ENCODE data around the gene TIGD3. TPM values are rescaled to one million over a fixed set of nuclear protein-coding genes. Genes with fewer than 3 reads are reported as not detected.

TIGD3 gene
- total and polyA plus RNA-seq, 10 of the 15 experiments (the other 5 are each of a cell fraction or from before 2014, with no cell fraction given), result 0.13 to 1.4 (median 0.57) TPM

DNA sequence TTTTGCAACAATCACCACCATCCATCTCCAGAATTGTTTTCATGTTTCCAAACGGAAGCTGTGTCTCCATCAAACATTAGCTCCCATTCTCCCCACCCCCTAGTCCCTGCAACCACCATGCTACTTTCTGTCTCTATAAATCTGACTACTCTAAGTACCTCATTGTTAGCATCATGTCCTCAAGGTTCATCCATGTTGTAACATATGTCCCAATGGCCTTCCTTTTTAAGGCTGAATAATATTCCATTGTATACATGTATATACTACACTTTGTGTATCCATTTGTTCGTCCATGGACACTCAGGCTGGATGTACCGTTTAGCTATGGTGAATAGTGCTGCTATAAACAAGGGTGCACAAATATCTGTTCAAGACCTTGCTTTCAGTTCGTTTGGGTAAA lies 29.1 kb upstream of the TIGD3 start (continued):
- TF ChIP-seq NFYA (IDR thresholded peaks at IDR 0.05; ENCODE audit: borderline replicate concordance, low read depth, low read length), result no peak
- no peak for TF ChIP-seq EZH2 (IDR thresholded peaks at IDR 0.05; ENCODE audit: borderline replicate concordance, control insufficient read depth, low read depth, low read length)

DNA sequence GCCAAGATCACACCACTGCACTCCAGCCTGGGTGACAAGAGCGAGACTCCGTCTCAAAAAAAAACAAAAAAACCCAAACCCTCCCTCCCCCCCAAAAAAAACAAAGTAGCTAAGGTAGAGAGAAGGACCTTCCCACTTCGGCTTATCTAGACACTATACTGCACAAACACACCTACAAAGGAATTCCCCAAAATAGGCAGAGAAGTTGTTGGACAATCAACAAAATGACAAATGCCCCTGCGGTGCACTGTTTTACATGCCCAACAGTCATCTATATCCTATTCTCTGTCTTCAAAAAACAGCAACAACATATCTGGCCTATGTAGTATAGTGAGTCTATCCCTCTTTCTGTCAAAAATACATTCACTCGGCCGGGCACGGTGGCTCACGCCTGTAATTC lies 27.5 kb upstream of the TIGD3 start:
- Histone ChIP-seq H4K20me1 (ENCODE audit: control insufficient read depth, insufficient read depth) (no peaks in the 10 kb centered on the region), H3K4me1 (ENCODE audit: control insufficient read depth, insufficient read depth, low read length) (peaks cover 4% of the 10 kb centered on the region; the same call in 1 of the 2 replicates), H3K4me3 (no peak overlapping the region), H3K27ac (ENCODE audit: control insufficient read depth, insufficient read depth) (no peak overlapping the region), H3K4me2 (ENCODE audit: control insufficient read depth, insufficient read depth) (no peak overlapping the region), H3K79me2 (ENCODE audit: control insufficient read depth, insufficient read depth, low read length) (no peaks in the 10 kb centered on the region), H3K36me3 (ENCODE audit: control insufficient read depth in 2 of 2, insufficient read depth in 2 of 2, low read length in 1 of 2) (no peaks in the 10 kb centered on the region), H3K9me3 (replicated peaks; ENCODE audit: control insufficient read depth, insufficient read depth, low read length) (no peaks in the 10 kb centered on the region), H3K27me3 (replicated peaks in 1 of 2; ENCODE audit: control insufficient read depth in 2 of 2, insufficient read depth in 2 of 2, low read length in 1 of 2) (no peaks in the 10 kb centered on the region), H2AFZ (ENCODE audit: control insufficient read depth, low read depth, low read length) (no peak overlapping the region), H3K9ac (ENCODE audit: control insufficient read depth, insufficient read depth, low read length) (no peak overlapping the region)
- WGBS (ENCODE audit: insufficient coverage, insufficient replicate concordance, low lambda C conversion rate, missing lambda C conversion rate), result 89% methylated on average over 8 of the region's 8 CpGs
- RAD21 ChIA-PET (ENCODE audit: unreplicated experiment), result interaction anchor here (1.0 to 1.3 kb wide), 3 partner anchors 11 to 52 kb away, joined by 3 to 5 read pairs (median 3); partner anchors contain the start of gene CDC42EP2
- CTCF ChIA-PET, result interaction anchor here (0.6 to 1.0 kb wide), 3 partner anchors 12 to 216 kb away, joined by 3 to 4 read pairs (median 3); no protein-coding TSS in a partner anchor
- SMC1A ChIA-PET (ENCODE audit: uncharacterized antibody, unreplicated experiment), result interaction anchor here (0.9 to 5.4 kb wide), 2 partner anchors 48 to 52 kb away, joined by 4 to 34 read pairs; no protein-coding TSS in a partner anchor
- no peak for ATAC-seq
- POLR2A ChIA-PET, result interaction anchor here (0.7 to 0.9 kb wide), 4 partner anchors 10 to 268 kb away, joined by 3 to 7 read pairs (median 4); no protein-coding TSS in a partner anchor
- intact Hi-C loops (cut with micrococcal nuclease; ENCODE audit: unreplicated experiment) (no loop called here), in situ Hi-C loops (cut with MboI) (no loop called here)
- DNase-seq (ENCODE audit: low read depth, low spot score), result no peak
- BruUV-seq (replicated peaks), result no TSS peak
- no peak for FAIRE-seq
- TF ChIP-seq NFIC (IDR thresholded peaks at IDR 0.05; ENCODE audit: low read depth, low read length) (no peak), HDAC2 (IDR thresholded peaks at IDR 0.05) (no peak), NR2F1 (conservative IDR thresholded peaks at IDR 0.05) (no peak), YY1 (IDR thresholded peaks at IDR 0.05; ENCODE audit: low read depth, low read length) (no peak)
- TF ChIP-seq, protein P1, sequence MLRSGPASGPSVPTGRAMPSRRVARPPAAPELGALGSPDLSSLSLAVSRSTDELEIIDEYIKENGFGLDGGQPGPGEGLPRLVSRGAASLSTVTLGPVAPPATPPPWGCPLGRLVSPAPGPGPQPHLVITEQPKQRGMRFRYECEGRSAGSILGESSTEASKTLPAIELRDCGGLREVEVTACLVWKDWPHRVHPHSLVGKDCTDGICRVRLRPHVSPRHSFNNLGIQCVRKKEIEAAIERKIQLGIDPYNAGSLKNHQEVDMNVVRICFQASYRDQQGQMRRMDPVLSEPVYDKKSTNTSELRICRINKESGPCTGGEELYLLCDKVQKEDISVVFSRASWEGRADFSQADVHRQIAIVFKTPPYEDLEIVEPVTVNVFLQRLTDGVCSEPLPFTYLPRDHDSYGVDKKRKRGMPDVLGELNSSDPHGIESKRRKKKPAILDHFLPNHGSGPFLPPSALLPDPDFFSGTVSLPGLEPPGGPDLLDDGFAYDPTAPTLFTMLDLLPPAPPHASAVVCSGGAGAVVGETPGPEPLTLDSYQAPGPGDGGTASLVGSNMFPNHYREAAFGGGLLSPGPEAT (IDR thresholded peaks at IDR 0.05; ENCODE audit: low read depth), result no peak
- TF ChIP-seq, protein P2, sequence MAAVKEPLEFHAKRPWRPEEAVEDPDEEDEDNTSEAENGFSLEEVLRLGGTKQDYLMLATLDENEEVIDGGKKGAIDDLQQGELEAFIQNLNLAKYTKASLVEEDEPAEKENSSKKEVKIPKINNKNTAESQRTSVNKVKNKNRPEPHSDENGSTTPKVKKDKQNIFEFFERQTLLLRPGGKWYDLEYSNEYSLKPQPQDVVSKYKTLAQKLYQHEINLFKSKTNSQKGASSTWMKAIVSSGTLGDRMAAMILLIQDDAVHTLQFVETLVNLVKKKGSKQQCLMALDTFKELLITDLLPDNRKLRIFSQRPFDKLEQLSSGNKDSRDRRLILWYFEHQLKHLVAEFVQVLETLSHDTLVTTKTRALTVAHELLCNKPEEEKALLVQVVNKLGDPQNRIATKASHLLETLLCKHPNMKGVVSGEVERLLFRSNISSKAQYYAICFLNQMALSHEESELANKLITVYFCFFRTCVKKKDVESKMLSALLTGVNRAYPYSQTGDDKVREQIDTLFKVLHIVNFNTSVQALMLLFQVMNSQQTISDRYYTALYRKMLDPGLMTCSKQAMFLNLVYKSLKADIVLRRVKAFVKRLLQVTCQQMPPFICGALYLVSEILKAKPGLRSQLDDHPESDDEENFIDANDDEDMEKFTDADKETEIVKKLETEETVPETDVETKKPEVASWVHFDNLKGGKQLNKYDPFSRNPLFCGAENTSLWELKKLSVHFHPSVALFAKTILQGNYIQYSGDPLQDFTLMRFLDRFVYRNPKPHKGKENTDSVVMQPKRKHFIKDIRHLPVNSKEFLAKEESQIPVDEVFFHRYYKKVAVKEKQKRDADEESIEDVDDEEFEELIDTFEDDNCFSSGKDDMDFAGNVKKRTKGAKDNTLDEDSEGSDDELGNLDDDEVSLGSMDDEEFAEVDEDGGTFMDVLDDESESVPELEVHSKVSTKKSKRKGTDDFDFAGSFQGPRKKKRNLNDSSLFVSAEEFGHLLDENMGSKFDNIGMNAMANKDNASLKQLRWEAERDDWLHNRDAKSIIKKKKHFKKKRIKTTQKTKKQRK (IDR thresholded peaks at IDR 0.05; ENCODE audit: low read depth, low read length), result no peak
- TF ChIP-seq, protein P3, sequence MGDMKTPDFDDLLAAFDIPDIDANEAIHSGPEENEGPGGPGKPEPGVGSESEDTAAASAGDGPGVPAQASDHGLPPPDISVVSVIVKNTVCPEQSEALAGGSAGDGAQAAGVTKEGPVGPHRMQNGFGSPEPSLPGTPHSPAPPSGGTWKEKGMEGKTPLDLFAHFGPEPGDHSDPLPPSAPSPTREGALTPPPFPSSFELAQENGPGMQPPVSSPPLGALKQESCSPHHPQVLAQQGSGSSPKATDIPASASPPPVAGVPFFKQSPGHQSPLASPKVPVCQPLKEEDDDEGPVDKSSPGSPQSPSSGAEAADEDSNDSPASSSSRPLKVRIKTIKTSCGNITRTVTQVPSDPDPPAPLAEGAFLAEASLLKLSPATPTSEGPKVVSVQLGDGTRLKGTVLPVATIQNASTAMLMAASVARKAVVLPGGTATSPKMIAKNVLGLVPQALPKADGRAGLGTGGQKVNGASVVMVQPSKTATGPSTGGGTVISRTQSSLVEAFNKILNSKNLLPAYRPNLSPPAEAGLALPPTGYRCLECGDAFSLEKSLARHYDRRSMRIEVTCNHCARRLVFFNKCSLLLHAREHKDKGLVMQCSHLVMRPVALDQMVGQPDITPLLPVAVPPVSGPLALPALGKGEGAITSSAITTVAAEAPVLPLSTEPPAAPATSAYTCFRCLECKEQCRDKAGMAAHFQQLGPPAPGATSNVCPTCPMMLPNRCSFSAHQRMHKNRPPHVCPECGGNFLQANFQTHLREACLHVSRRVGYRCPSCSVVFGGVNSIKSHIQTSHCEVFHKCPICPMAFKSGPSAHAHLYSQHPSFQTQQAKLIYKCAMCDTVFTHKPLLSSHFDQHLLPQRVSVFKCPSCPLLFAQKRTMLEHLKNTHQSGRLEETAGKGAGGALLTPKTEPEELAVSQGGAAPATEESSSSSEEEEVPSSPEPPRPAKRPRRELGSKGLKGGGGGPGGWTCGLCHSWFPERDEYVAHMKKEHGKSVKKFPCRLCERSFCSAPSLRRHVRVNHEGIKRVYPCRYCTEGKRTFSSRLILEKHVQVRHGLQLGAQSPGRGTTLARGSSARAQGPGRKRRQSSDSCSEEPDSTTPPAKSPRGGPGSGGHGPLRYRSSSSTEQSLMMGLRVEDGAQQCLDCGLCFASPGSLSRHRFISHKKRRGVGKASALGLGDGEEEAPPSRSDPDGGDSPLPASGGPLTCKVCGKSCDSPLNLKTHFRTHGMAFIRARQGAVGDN (IDR thresholded peaks at IDR 0.05), result no peak
